ENCODE data around the gene FAR2.
"Not testable (repeated sequence)": the region's sequence is repeated elsewhere in the genome, so short reads cannot be mapped to it uniquely, and the experiment has no call there.

GRCh38 chr12:29169978-29170377 lies 20.9 kb downstream of the FAR2 start:
- TF ChIP-seq CTCF (tag by site-specific recombination; IDR thresholded peaks at IDR 0.05); ZNF768 (tag by site-specific recombination; IDR thresholded peaks at IDR 0.05); ZNF692 (tag by site-specific recombination; IDR thresholded peaks at IDR 0.05); FEZF1 (tag by site-specific recombination; IDR thresholded peaks at IDR 0.05); ZNF777 (tag by site-specific recombination; IDR thresholded peaks at IDR 0.05; ENCODE audit: borderline replicate concordance); ZNF549 (tag by site-specific recombination; IDR thresholded peaks at IDR 0.05); PRDM2 (tag by site-specific recombination; IDR thresholded peaks at IDR 0.05; ENCODE audit: borderline replicate concordance); ZNF624 (tag by site-specific recombination; IDR thresholded peaks at IDR 0.05); YY1 (tag by site-specific recombination; IDR thresholded peaks at IDR 0.05); ZNF140 (tag by site-specific recombination; IDR thresholded peaks at IDR 0.05): not testable (repeated sequence)
- TF ChIP-seq, protein P1, sequence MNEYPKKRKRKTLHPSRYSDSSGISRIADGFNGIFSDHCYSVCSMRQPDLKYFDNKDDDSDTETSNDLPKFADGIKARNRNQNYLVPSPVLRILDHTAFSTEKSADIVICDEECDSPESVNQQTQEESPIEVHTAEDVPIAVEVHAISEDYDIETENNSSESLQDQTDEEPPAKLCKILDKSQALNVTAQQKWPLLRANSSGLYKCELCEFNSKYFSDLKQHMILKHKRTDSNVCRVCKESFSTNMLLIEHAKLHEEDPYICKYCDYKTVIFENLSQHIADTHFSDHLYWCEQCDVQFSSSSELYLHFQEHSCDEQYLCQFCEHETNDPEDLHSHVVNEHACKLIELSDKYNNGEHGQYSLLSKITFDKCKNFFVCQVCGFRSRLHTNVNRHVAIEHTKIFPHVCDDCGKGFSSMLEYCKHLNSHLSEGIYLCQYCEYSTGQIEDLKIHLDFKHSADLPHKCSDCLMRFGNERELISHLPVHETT (tag by site-specific recombination; IDR thresholded peaks at IDR 0.05), result not testable (repeated sequence)
- TF ChIP-seq, protein P2, sequence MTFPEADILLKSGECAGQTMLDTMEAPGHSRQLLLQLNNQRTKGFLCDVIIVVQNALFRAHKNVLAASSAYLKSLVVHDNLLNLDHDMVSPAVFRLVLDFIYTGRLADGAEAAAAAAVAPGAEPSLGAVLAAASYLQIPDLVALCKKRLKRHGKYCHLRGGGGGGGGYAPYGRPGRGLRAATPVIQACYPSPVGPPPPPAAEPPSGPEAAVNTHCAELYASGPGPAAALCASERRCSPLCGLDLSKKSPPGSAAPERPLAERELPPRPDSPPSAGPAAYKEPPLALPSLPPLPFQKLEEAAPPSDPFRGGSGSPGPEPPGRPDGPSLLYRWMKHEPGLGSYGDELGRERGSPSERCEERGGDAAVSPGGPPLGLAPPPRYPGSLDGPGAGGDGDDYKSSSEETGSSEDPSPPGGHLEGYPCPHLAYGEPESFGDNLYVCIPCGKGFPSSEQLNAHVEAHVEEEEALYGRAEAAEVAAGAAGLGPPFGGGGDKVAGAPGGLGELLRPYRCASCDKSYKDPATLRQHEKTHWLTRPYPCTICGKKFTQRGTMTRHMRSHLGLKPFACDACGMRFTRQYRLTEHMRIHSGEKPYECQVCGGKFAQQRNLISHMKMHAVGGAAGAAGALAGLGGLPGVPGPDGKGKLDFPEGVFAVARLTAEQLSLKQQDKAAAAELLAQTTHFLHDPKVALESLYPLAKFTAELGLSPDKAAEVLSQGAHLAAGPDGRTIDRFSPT (tag by site-specific recombination; IDR thresholded peaks at IDR 0.05), result not testable (repeated sequence)
- TF ChIP-seq, protein P3, sequence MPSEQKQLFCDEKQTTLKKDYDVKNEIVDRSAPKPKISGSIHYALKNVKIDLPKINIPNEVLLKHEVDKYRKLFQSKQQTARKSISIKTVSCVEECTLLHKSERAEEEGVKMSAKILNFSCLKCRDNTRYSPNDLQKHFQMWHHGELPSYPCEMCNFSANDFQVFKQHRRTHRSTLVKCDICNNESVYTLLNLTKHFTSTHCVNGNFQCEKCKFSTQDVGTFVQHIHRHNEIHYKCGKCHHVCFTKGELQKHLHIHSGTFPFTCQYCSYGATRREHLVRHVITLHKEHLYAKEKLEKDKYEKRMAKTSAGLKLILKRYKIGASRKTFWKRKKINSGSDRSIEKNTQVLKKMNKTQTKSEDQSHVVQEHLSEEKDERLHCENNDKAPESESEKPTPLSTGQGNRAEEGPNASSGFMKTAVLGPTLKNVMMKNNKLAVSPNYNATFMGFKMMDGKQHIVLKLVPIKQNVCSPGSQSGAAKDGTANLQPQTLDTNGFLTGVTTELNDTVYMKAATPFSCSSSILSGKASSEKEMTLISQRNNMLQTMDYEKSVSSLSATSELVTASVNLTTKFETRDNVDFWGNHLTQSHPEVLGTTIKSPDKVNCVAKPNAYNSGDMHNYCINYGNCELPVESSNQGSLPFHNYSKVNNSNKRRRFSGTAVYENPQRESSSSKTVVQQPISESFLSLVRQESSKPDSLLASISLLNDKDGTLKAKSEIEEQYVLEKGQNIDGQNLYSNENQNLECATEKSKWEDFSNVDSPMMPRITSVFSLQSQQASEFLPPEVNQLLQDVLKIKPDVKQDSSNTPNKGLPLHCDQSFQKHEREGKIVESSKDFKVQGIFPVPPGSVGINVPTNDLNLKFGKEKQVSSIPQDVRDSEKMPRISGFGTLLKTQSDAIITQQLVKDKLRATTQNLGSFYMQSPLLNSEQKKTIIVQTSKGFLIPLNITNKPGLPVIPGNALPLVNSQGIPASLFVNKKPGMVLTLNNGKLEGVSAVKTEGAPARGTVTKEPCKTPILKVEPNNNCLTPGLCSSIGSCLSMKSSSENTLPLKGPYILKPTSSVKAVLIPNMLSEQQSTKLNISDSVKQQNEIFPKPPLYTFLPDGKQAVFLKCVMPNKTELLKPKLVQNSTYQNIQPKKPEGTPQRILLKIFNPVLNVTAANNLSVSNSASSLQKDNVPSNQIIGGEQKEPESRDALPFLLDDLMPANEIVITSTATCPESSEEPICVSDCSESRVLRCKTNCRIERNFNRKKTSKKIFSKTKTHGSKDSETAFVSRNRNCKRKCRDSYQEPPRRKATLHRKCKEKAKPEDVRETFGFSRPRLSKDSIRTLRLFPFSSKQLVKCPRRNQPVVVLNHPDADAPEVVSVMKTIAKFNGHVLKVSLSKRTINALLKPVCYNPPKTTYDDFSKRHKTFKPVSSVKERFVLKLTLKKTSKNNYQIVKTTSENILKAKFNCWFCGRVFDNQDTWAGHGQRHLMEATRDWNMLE (tag by site-specific recombination; conservative IDR thresholded peaks at IDR 0.05; ENCODE audit: low read depth), result not testable (repeated sequence)
